Muscle layer of duodenum (tissue), 2 donors: Measurements from ENCODE around the gene ZCCHC7.
"Not testable (repeated sequence)": the region's sequence is repeated elsewhere in the genome, so short reads cannot be mapped to it uniquely, and the experiment has no call there.

Experiments used
- H3K27ac ChIP-seq: one replicate; pipeline ENCODE4 v1.7.0; 2013; ENCODE audit warnings: mild to moderate bottlenecking, low read length
- H3K27me3 ChIP-seq: one replicate; pipeline ENCODE4 v1.7.0; 2013; ENCODE audit warnings: low read depth, mild to moderate bottlenecking, control low read depth, low read length
- H3K36me3 ChIP-seq, 2 donors: one replicate each; pipeline ENCODE4 v1.7.0; 2013; ENCODE audit warnings: low read length in 2 of 2, control low read depth in 1 of 2, mild to moderate bottlenecking in 1 of 2; ENCODE audit not compliant: insufficient read depth in 2 of 2, control insufficient read depth in 1 of 2
- H3K4me1 ChIP-seq, 2 donors: one replicate each; pipeline ENCODE4 v1.7.0; 2013; ENCODE audit warnings: low read length in 2 of 2, mild to moderate bottlenecking in 2 of 2, control low read depth in 1 of 2, moderate library complexity in 1 of 2; ENCODE audit not compliant: insufficient read depth in 2 of 2, control insufficient read depth in 1 of 2
- H3K4me3 ChIP-seq, 2 donors: one replicate each; pipeline ENCODE4 v1.7.0; 2013; ENCODE audit warnings: low read length in 2 of 2, low read depth in 1 of 2, mild to moderate bottlenecking in 1 of 2
- H3K9me3 ChIP-seq, 2 donors: one replicate each; pipeline ENCODE4 v1.7.0; 2013; ENCODE audit warnings: low read length in 2 of 2, control low read depth in 1 of 2, mild to moderate bottlenecking in 1 of 2; ENCODE audit not compliant: control insufficient read depth in 1 of 2
- donor health status: healthy.

The ZCCHC7 gene

DNA sequence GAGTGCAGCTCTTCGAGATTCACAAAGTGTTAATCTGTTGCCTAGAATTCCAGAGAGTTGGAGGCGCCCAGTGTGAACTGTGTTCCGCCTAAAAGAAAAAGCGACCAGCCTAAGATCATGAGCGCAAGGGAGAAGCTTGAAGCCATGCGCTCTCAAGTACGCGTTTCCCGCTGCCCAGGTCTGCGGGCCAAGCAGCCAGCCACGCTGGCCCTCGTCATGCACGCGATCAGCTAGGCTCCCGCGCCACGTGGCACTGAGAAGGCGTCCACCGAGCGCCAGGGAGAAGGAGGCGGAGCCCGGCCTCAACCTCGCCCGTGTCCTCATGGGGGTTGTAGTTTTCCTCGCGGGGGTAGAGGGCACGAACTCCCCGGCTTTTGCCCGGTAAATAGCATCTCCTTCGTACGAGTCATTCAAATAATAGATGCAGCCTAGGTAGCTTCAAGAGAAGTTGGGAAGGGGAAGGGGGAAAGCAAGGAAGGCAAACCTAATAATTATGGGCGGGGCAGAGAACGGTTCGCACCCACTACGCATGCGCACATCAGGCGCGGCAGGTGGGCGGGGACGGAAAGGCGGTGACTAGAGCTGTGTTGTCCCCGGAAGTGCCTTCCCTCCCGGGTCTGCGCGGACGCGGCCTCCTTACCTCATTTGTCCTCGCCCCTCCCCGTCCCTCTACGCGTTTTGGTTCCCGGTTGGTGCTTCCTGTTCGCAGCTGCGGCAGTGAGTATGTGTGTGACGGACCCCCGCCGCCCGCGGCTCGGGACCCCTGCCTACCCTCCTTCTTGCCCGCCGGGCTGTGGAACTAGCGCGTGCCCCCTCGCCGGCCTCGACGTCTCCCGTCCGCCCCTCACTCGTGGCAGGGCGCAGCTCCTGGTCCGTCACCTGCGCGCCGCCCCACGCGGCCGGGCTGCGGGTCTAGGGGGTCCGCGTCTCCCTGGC lies at the start of gene ZCCHC7:
Gene ZCCHC7, plus strand, starts transcription at position 668 of the 936 bp plus-strand sequence.
- Histone ChIP-seq H3K9me3 (no peaks in the 10 kb centered on the region), H3K4me1 (peaks cover 0 to 5% of the 10 kb centered on the region in 2 donors), H3K36me3 (peaks cover 0 to 5% of the 10 kb centered on the region in 2 donors), H3K27me3 (no peaks in the 10 kb centered on the region), H3K4me3 (peak within 1 kb of the TSS; percentile 66 to 72), H3K27ac (peak within 1 kb of the TSS; percentile 86)

DNA sequence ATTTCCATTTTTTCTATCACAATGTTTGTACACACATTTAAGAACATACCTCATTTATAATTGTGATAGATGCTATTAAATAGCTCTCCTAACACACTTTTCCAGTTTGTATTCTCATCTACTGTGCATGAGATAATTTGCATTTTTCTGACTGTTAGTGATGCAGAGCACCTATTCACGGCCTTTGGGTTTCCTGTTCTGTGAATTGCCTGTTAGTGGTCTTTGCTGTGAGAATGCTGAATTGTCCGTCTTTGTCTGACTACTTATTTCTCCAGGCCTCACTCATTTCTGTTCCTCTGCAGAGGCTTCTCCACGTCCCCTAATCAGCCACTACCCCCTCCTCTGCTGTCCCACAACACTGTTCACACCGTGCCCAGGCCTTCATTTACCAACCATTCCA lies 45.6 kb upstream of the ZCCHC7 start:
- H3K27me3 ChIP-seq, H3K9me3 ChIP-seq, H3K4me1 ChIP-seq, H3K27ac ChIP-seq, H3K36me3 ChIP-seq, H3K4me3 ChIP-seq: not testable (repeated sequence)

DNA sequence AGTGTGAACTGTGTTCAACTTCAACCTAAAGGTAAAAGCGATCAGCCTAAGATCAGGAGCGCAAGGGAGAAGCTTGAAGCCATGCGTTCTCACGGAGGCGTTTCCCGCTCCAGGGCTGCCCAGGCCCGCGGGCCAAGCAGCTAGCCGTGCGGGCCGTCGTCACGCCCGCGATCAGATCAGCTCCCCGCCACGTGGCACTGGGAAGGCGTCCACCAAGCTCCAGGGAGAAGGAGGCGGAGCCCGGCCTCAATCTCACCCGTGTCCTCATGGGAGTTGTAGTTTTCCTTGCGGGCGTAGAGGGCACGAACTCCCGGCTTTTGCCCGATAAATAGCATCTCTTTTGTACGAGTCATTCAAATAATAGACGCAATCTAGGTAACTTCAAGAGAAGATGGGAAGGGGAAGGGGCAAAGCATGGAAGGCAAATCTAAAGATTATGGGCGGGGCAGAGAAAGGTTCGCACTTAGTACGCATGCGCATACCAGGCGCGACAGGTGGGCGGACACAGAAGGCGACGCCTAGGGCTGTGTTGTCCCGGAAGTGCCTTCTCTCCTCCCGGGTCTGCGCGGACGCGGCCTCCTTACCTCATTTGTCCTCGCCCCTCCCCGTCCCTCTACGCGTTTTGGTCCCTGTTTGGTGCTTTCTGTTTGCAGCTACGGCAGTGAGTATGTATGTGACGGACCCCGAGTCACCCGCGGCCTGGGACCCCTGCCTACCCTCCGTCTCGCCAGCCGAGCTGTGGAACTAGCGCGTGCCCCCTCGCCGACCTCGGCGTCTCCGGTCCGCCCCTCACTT lies 40.8 kb upstream of the ZCCHC7 start:
- Histone ChIP-seq H3K4me3 (peak overlapping the region; percentile 75 to 77), H3K36me3 (no peaks in the 10 kb centered on the region), H3K27ac (peak overlapping the region; percentile 61), H3K4me1 (peaks cover 2 to 5% of the 10 kb centered on the region in 2 donors), H3K27me3 (no peaks in the 10 kb centered on the region), H3K9me3 (no peaks in the 10 kb centered on the region)

DNA sequence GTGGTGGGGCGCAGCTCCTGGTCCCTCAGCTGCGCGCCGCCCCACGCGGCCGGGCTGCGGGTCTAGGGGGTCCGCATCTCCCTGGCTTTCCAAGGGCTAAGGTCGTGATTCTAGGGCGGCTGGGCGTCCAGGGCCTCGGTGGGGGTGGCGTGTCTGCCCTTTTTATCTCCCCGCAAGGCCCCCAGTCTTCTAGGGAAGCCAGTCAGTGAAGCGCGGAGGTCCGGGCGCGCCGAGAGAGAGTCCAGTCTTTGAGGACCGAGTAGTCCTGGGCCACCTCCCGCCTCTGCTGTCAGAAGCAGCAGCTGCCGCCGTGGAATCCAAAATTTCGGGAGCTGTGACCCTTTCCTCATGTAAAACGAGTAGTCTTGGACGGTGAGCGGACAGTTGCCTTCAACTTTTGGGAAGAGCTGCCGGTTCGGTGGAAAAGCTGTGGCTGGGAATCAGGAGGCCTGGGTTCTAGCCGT lies 40.2 kb upstream of the ZCCHC7 start:
- H3K4me1 ChIP-seq, result not testable (repeated sequence)

DNA sequence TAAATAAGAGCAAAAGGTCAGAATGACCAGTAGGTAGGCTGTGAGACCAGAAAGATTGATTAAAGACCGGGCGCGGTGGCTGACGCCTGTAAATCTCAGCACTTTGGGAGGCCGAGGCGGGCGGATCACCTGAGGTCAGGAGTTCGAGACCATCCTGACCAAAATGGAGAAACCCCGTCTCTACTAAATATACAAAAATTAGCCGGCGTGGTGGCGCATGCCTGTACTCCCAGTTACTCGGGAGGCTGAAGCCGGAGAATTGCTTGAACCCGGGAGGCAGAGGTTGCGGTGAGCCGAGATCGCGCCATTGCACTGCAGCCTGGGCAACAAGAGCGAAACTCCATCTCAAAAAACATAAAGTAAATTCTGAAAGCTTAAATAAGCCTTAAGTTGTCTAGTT lies 38.9 kb upstream of the ZCCHC7 start:
- H3K4me1 ChIP-seq, H3K36me3 ChIP-seq, H3K27me3 ChIP-seq, H3K27ac ChIP-seq, H3K4me3 ChIP-seq, H3K9me3 ChIP-seq: not testable (repeated sequence)

More for the DNA sequence above, 40.2 kb upstream of the ZCCHC7 start:
- not testable (repeated sequence) for H3K36me3 ChIP-seq, H3K27me3 ChIP-seq, H3K9me3 ChIP-seq
- H3K4me3 ChIP-seq, result peak overlapping the region; percentile 75 to 77
- H3K27ac ChIP-seq, result peak overlapping the region; percentile 61

DNA sequence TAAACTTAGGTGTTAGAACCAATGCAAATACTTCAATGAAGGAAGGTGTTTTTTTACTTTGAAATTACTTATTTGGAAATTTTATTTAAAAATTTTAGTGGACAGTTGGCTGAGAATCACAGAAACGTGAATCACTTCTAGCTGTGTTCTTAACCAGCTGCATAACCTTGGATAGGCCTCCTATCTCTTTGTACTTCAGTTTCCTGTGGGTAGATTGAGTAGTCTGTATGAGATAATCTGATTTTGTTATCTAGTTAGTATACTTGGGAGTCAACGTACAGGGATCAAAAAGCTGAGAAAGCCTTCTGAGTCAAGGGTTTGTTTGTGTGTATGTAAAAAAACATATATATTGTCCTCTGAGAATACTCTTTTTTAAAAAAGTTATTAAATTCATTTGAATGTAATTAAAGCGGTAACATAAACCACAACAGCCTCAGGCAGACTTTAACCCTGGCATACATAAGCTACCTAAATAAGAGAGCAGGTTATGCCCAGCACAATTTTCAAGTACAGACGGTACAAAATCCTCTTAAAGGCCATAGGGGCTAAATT lies 38.1 kb upstream of the ZCCHC7 start:
- Histone ChIP-seq H3K27ac (no peak overlapping the region), H3K4me3 (no peak overlapping the region), H3K4me1 (peaks cover 5% of the 10 kb centered on the region in 2 donors), H3K9me3 (no peaks in the 10 kb centered on the region), H3K36me3 (peaks cover 8% of the 10 kb centered on the region in 2 donors), H3K27me3 (no peaks in the 10 kb centered on the region)

DNA sequence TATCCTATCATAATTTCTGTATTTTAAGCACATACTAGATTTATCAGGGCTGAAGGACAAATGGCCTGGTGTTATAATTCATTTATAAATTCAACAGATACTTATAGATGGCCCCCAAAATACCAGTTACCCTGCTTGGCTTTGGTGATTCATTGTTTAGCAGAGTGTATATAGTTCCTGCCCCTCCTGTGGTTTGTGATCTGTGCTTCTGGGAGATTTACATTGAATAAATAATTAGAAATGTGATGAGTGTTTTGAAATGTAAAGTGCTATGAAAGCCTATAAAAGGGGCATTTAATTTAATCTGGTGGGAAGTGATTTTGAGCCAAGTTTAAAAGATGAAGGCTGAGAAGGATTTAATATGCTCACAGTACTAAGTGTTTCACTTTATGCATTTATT lies 36.7 kb upstream of the ZCCHC7 start:
- no peaks in the 10 kb centered on the region for H3K9me3 ChIP-seq
- no peak overlapping the region for H3K4me3 ChIP-seq
- no peaks in the 10 kb centered on the region for H3K27me3 ChIP-seq
- H3K36me3 ChIP-seq, result peaks cover 15 to 17% of the 10 kb centered on the region in 2 donors
- no peak overlapping the region for H3K27ac ChIP-seq
- peaks cover 5% of the 10 kb centered on the region in 2 donors for H3K4me1 ChIP-seq

DNA sequence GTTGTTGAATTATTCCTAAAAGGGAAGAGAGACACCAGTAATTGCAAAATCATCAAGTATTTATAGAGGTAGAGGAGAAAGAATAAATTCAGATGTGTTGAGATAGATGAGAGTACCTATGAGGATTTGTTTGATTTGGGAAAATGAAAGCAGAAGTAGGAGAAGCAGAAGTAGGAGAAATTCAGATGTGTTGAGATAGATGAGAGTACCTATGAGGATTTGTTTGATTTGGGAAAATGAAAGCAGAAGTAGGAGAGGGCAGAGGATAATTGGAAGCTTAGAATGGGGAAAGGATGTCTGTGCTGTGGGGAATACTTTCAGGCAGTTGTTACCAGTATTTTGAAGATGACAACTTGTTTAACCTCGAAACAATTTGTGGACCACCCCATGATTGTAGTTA lies 35.1 kb upstream of the ZCCHC7 start:
- H3K27ac ChIP-seq, result no peak overlapping the region
- H3K36me3 ChIP-seq, result peaks cover 15 to 23% of the 10 kb centered on the region in 2 donors
- H3K4me3 ChIP-seq, result no peak overlapping the region
- H3K27me3 ChIP-seq, result no peaks in the 10 kb centered on the region
- no peaks in the 10 kb centered on the region for H3K9me3 ChIP-seq
- H3K4me1 ChIP-seq, result peaks cover 0 to 5% of the 10 kb centered on the region in 2 donors

DNA sequence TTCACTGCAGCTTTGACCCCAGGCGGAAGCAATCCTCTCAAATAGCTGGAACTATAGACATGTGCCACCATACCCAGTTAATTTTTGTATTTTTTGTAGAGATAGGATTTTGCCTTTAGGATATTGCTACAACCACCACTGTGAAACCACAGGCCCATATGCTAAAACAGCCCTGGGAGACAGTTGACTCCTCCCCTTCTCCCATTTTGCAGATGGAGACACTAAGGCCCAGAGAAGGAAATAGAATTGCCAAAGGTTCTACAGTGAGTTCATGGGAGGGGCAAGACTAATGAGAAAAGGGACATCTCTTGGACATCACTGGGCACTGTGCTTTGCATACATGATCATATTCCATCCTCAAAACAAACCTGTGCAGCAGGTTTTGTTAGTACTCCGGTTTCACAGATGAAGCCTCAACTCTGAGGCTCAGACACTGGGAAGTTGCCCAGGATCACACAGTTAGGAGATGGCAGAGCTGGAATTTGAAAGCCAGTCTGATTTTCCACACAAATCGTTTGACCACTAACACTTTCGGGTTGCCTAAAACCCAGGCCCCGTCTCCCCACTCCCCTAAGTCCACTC lies 27.6 kb upstream of the ZCCHC7 start:
- not testable (repeated sequence) for H3K36me3 ChIP-seq, H3K27ac ChIP-seq, H3K4me3 ChIP-seq, H3K9me3 ChIP-seq, H3K27me3 ChIP-seq, H3K4me1 ChIP-seq

DNA sequence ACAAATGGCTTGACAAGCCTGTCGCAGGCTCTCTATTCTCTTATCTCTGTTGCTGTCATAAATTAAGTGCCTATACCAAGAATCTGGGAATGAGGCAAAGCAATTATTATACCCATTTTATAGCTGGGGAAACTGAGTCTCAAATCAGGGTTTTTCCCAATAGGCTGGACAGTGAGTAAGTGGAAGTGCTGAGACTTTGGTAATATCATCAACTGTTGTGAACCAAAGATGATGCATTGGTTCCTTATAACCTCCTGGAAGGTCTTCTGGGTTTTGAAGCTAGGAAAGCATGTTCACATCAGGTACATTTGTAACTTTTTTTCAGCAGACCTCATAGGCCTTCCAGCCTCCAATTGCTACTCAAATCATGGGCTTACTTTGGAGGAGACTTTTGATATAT lies 25.6 kb upstream of the ZCCHC7 start:
- Histone ChIP-seq H3K27ac (no peak overlapping the region), H3K36me3 (no peaks in the 10 kb centered on the region), H3K27me3 (no peaks in the 10 kb centered on the region), H3K4me3 (no peak overlapping the region), H3K9me3 (no peaks in the 10 kb centered on the region), H3K4me1 (no peaks in the 10 kb centered on the region)

DNA sequence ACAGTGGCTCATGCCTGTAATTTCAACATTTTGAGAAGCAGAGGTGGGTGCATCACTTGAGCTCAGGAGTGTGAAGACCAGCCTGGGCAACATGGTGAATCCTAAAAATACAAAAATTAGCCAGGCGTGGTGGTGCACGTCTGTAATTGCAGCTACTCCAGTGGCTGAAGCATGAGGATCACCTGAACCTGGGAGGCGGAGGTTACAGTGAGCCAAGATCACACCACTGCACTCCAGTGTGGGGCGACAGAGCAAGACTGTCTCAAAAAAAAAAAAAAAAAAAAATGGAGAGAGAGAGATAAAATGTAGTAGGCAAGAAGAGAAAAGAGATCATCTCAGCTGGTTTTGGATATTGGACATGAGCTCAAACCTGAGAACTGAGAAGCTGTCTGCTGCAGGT lies 23.7 kb upstream of the ZCCHC7 start:
- Histone ChIP-seq H3K36me3 (no peaks in the 10 kb centered on the region), H3K4me3 (no peak overlapping the region), H3K9me3 (no peaks in the 10 kb centered on the region), H3K27ac (no peak overlapping the region), H3K27me3 (no peaks in the 10 kb centered on the region), H3K4me1 (no peaks in the 10 kb centered on the region)
